IMR-90 (cell line): ENCODE measurements around the gene SDCCAG8. TPM values are rescaled to one million over a fixed set of nuclear protein-coding genes. Genes with fewer than 3 reads are reported as not detected.

Experiments
- ATAC-seq: fragments of 200-7000 bp; cut with Tn5 transposase; 2 replicates; pipeline ENCODE4 v1.9.1; 2020; ENCODE audit warnings: low read depth, mild to moderate bottlenecking, moderate library complexity
- BruUV-seq: library from RNA; stranded (reverse); fragments of 400-500 nt; replicated peaks from 2 replicates; lab custom pipeline; 2021; lab: Mats Ljungman, UMichigan
- CTCF ChIA-PET: fragments of 300-600 bp; formaldehyde crosslinking; extraction: SDS; loops from one replicate; lab custom pipeline; 2021; ENCODE audit warnings: antibody characterized with exemption; lab: Yijun Ruan, JAX
- POLR2A ChIA-PET: fragments of 300-600 bp; sonication (Branson Sonifier 250); formaldehyde crosslinking; loops from one replicate; lab custom pipeline; 2022; ENCODE audit warnings: antibody characterized with exemption; ENCODE audit not compliant: unreplicated experiment; lab: Charles Lee
- DNase-seq: peaks from one replicate; pipeline ENCODE4 v3.0.0; 2013
- H2AFZ ChIP-seq: replicated peaks from 2 replicates; pipeline ENCODE3; 2013; ENCODE audit warnings: low read length, mild to moderate bottlenecking; ENCODE audit not compliant: poor library complexity
- H2AK5ac ChIP-seq: 2 replicates; pipeline ENCODE4 v1.6.1; 2013; ENCODE audit warnings: low read depth, low read length, inconsistent platforms
- H2AK9ac ChIP-seq: replicated peaks from 2 replicates; pipeline ENCODE3; 2013; ENCODE audit warnings: mild to moderate bottlenecking, low read depth, low read length, moderate library complexity; ENCODE audit not compliant: poor library complexity
- H2BK120ac ChIP-seq: 2 replicates; pipeline ENCODE4 v1.6.1; 2013; ENCODE audit warnings: low read depth, low read length, inconsistent platforms
- H2BK15ac ChIP-seq: 3 replicates; pipeline ENCODE4 v1.6.1; 2013; ENCODE audit warnings: low read depth, low read length, inconsistent platforms
- H2BK20ac ChIP-seq: 2 replicates; pipeline ENCODE4 v1.6.1; 2013; ENCODE audit warnings: low read depth, mild to moderate bottlenecking, inconsistent platforms, low read length, moderate library complexity
- H2BK5ac ChIP-seq: 2 replicates; pipeline ENCODE4 v1.6.1; 2013; ENCODE audit warnings: mild to moderate bottlenecking, low read depth, low read length, inconsistent platforms; ENCODE audit not compliant: poor library complexity, severe bottlenecking
- H3K14ac ChIP-seq: replicated peaks from 2 replicates; pipeline ENCODE4 v1.6.1; 2013; ENCODE audit warnings: low read depth, low read length, inconsistent platforms
- H3K18ac ChIP-seq: 2 replicates; pipeline ENCODE4 v1.6.1; 2013; ENCODE audit warnings: low read depth, low read length, control low read depth
- H3K23ac ChIP-seq: 2 replicates; pipeline ENCODE4 v1.6.1; 2013; ENCODE audit warnings: low read depth, low read length, inconsistent platforms
- H3K27ac ChIP-seq: 2 replicates; pipeline ENCODE4 v1.5.1; 2013; ENCODE audit warnings: mild to moderate bottlenecking, control low read depth, low read length; ENCODE audit not compliant: insufficient read depth
- H3K27me3 ChIP-seq: 2 replicates; pipeline ENCODE4 v1.6.1; 2013; ENCODE audit warnings: low read length; ENCODE audit not compliant: control insufficient read depth, insufficient read depth
- H3K36me3 ChIP-seq: 2 replicates; pipeline ENCODE4 v1.6.1; 2013; ENCODE audit warnings: low read length, mixed read lengths; ENCODE audit not compliant: control insufficient read depth, insufficient read depth
- H3K4ac ChIP-seq: 2 replicates; pipeline ENCODE4 v1.6.1; 2013; ENCODE audit warnings: low read depth, low read length, inconsistent platforms
- H3K4me1 ChIP-seq: 2 replicates; pipeline ENCODE4 v1.6.1; 2013; ENCODE audit warnings: low read length, mixed read lengths; ENCODE audit not compliant: control insufficient read depth, insufficient read depth
- H3K4me2 ChIP-seq: 2 replicates; pipeline ENCODE4 v1.6.1; 2013; ENCODE audit warnings: low read depth, mild to moderate bottlenecking, control low read depth, low read length, moderate library complexity
- H3K4me3 ChIP-seq: 2 replicates; pipeline ENCODE4 v1.5.1; 2013; ENCODE audit warnings: low read depth, mild to moderate bottlenecking, control low read depth, low read length, moderate library complexity; ENCODE audit not compliant: insufficient read depth
- H3K56ac ChIP-seq: 2 replicates; pipeline ENCODE4 v1.6.1; 2013; ENCODE audit warnings: low read length, inconsistent platforms; ENCODE audit not compliant: insufficient read depth; ENCODE audit errors: extremely low read depth
- H3K79me1 ChIP-seq, 2 experiments: 2 replicates each; pipeline ENCODE4 v1.6.1; 2013; ENCODE audit warnings: low read length in 2 of 2, inconsistent platforms in 1 of 2, low read depth in 1 of 2
- H3K9ac ChIP-seq: 2 replicates; pipeline ENCODE4 v1.6.1; 2013; ENCODE audit warnings: low read depth, low read length, control low read depth
- H3K9me1 ChIP-seq: 2 replicates; pipeline ENCODE4 v1.6.1; 2013; ENCODE audit warnings: low read length, inconsistent platforms; ENCODE audit not compliant: insufficient read depth
- H3K9me3 ChIP-seq: 2 replicates; pipeline ENCODE4 v1.6.1; 2013; ENCODE audit warnings: low read length; ENCODE audit not compliant: control insufficient read depth, insufficient read depth
- H4K20me1 ChIP-seq: 2 replicates; pipeline ENCODE4 v1.6.1; 2013; ENCODE audit warnings: low read length, inconsistent platforms; ENCODE audit not compliant: insufficient read depth
- H4K5ac ChIP-seq: 2 replicates; pipeline ENCODE4 v1.6.1; 2013; ENCODE audit warnings: mild to moderate bottlenecking, low read depth, low read length, control low read depth
- H4K8ac ChIP-seq, 2 experiments: 2 replicates each; pipeline ENCODE4 v1.6.1; 2013; ENCODE audit warnings: low read depth in 2 of 2, low read length in 2 of 2, control low read depth in 1 of 2, inconsistent platforms in 1 of 2
- H4K91ac ChIP-seq: 2 replicates; pipeline ENCODE4 v1.6.1; 2013; ENCODE audit warnings: low read depth, low read length, inconsistent platforms; ENCODE audit not compliant: insufficient read depth
- BHLHE40 ChIP-seq: fragments of 150-350 bp; IDR thresholded peaks from 2 replicates; pipeline ENCODE4 v1.6.1; 2016; ENCODE audit warnings: mild to moderate bottlenecking, low read depth, low read length
- CEBPB ChIP-seq: IDR thresholded peaks from 2 replicates; pipeline ENCODE4 v1.6.1; 2012; ENCODE audit warnings: low read depth, low read length, improper control_type of control experiment
- MAFK ChIP-seq: IDR thresholded peaks from 2 replicates; pipeline ENCODE4 v1.6.1; 2012; ENCODE audit warnings: low read depth, low read length, improper control_type of control experiment
- MAZ ChIP-seq: IDR thresholded peaks from 2 replicates; pipeline ENCODE4 v1.6.1; 2012; ENCODE audit warnings: low read depth, mild to moderate bottlenecking, low read length, improper control_type of control experiment, moderate library complexity, borderline replicate concordance
- MXI1 ChIP-seq: IDR thresholded peaks from 2 replicates; pipeline ENCODE4 v1.6.1; 2012; ENCODE audit warnings: low read depth, mild to moderate bottlenecking, low read length, moderate library complexity, borderline replicate concordance
- NFE2L2 ChIP-seq: fragments of 150-350 bp; IDR thresholded peaks from 2 replicates; pipeline ENCODE4 v1.6.1; 2016; ENCODE audit warnings: low read depth, mild to moderate bottlenecking, low read length
- RAD21 ChIP-seq: IDR thresholded peaks from 2 replicates; pipeline ENCODE4 v1.6.1; 2012; ENCODE audit warnings: low read length, improper control_type of control experiment
- RCOR1 ChIP-seq: IDR thresholded peaks from 2 replicates; pipeline ENCODE4 v1.6.1; 2012; ENCODE audit warnings: mild to moderate bottlenecking, low read length, improper control_type of control experiment; ENCODE audit not compliant: insufficient replicate concordance
- RFX5 ChIP-seq: IDR thresholded peaks from 2 replicates; pipeline ENCODE4 v1.8.0; 2012; ENCODE audit warnings: low read depth, mild to moderate bottlenecking, low read length, moderate library complexity
- WGBS, 2 experiments: methylation state at CpG; one replicate each; pipeline versions ENCODE4 v1.1.5 to v1.1.7; 2013; ENCODE audit warnings: missing lambda C conversion rate in 2 of 2; ENCODE audit not compliant: insufficient read length in 1 of 2; ENCODE audit errors: extremely low coverage in 2 of 2; 5-methylcytosine and 5-hydroxymethylcytosine counted together
- dilution Hi-C: fragments of 300-500 bp; cut with HindIII; formaldehyde crosslinking; loops from one replicate; pipeline ENCODE4 v1.14.3; 2018; ENCODE audit warnings: low sequenced_read_pairs; ENCODE audit not compliant: unreplicated experiment
- in situ Hi-C: fragments of 300-500 bp; cut with MboI; formaldehyde crosslinking; loops from 3 replicates; pipeline ENCODE4 v1.14.3; 2019; ENCODE audit warnings: low sequenced_read_pairs, inconsistent platforms, mixed read lengths
- intact Hi-C: fragments of 100-400 bp; cut with micrococcal nuclease; formaldehyde crosslinking; loops from 2 replicates; pipeline ENCODE4 v1.10.0; 2022
- polyA plus RNA-seq, 3 experiments: library from polyadenylated mRNA; depleted of rRNA; stranded (reverse); fragments of >200 nt; gene quantifications; 2 replicates each; pipeline ENCODE4 v1.2.3, GENCODE V29; 2012; ENCODE audit warnings: low replicate concordance in 1 of 3
- total RNA-seq: library from RNA; depleted of rRNA; stranded (reverse); fragments of >200 nt; gene quantifications from 2 replicates; pipeline ENCODE4 v1.2.3, GENCODE V29; 2012
- TF ChIP-seq, protein P1 (sequence below): fragments of 150-350 bp; IDR thresholded peaks from 2 replicates; pipeline ENCODE4 v1.6.1; 2016; ENCODE audit warnings: low read depth, mild to moderate bottlenecking, low read length, moderate library complexity, borderline replicate concordance
- TF ChIP-seq, protein P2 (sequence below): fragments of 150-350 bp; IDR thresholded peaks from 2 replicates; pipeline ENCODE4 v1.6.1; 2017; ENCODE audit warnings: mild to moderate bottlenecking, antibody characterized with exemption, low read length, low read depth

Gene SDCCAG8
- total and polyA plus RNA-seq, 2 of the 4 experiments (the other 2 are of a cell fraction) = 25.2 to 46.8 TPM

DNA sequence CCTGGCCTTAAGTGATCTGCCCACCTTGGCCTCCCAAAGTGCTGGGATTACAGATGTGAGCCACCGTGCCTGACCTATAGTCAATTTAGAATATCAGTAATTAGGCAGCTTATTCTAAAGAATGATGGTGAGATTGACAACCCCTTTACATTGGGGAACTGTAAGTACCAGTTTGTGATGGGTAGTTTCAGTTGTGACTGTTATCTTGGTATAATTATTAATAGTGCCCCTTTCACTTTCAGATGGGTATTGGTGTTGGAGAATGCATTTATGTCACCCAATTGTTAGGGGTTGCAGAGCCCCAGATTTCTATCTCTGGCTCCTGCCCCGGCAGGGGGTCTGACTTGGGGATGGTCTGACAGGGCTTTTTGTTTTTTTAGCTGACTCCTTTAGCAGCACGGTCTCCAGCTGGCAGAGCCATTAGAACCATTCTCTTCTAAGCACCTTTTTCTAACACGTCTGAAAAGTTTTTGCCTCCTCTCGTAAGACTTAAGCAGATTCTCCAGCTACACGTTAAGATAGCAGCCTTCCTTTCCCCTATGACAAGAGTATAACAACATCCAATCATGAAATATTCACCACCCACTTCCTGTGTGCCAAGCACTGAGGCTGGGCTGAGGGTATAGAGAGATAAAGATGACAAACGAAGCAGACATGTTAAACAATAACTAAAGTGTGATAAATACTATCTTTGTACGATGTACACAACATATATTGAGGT lies 157.8 kb downstream of the SDCCAG8 start:
- no peak overlapping the region for H2BK20ac ChIP-seq
- BruUV-seq = no TSS peak
- intact Hi-C loops (no loop called here), dilution Hi-C loops (no loop called here), in situ Hi-C loops (no loop called here)
- no peak overlapping the region for H4K91ac ChIP-seq
- DNase-seq = no peak
- no peak overlapping the region for H3K18ac ChIP-seq
- no peaks in the 10 kb centered on the region for H3K27me3 ChIP-seq
- H3K27ac ChIP-seq = no peak overlapping the region
- no peak overlapping the region for H2BK15ac ChIP-seq
- no peaks in the 10 kb centered on the region for H3K9me3 ChIP-seq
- no peak overlapping the region for H4K8ac ChIP-seq
- ATAC-seq = no peak
- no peak overlapping the region for H3K23ac ChIP-seq
- no peaks in the 10 kb centered on the region for H3K9me1 ChIP-seq
- ChIA-PET POLR2A (no interaction called here), CTCF (no interaction called here)
- H2BK5ac ChIP-seq = no peak overlapping the region
- no peak overlapping the region for H3K4ac ChIP-seq
- WGBS, 2 experiments = no CpG with 5 or more reads among the region's 8 CpGs
- no peaks in the 10 kb centered on the region for H3K4me1 ChIP-seq
- H3K4me2 ChIP-seq = no peak overlapping the region
- no peak overlapping the region for H2BK120ac ChIP-seq
- peaks cover 2% of the 10 kb centered on the region; the same call in 1 of the 2 replicates for H3K36me3 ChIP-seq
- H3K56ac ChIP-seq = no peak overlapping the region
- TF ChIP-seq MAZ = no peak
- TF ChIP-seq BHLHE40 = no peak
- no peak for TF ChIP-seq RAD21
- TF ChIP-seq MAFK = no peak
- TF ChIP-seq, protein P1, sequence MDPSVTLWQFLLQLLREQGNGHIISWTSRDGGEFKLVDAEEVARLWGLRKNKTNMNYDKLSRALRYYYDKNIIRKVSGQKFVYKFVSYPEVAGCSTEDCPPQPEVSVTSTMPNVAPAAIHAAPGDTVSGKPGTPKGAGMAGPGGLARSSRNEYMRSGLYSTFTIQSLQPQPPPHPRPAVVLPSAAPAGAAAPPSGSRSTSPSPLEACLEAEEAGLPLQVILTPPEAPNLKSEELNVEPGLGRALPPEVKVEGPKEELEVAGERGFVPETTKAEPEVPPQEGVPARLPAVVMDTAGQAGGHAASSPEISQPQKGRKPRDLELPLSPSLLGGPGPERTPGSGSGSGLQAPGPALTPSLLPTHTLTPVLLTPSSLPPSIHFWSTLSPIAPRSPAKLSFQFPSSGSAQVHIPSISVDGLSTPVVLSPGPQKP = no peak
- no peak for TF ChIP-seq CEBPB
- TF ChIP-seq NFE2L2 = no peak
- no peak for TF ChIP-seq RFX5
- TF ChIP-seq, protein P2, sequence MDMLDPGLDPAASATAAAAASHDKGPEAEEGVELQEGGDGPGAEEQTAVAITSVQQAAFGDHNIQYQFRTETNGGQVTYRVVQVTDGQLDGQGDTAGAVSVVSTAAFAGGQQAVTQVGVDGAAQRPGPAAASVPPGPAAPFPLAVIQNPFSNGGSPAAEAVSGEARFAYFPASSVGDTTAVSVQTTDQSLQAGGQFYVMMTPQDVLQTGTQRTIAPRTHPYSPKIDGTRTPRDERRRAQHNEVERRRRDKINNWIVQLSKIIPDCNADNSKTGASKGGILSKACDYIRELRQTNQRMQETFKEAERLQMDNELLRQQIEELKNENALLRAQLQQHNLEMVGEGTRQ = no peak
- no peak for TF ChIP-seq RCOR1
- no peak for TF ChIP-seq MXI1
- H2AFZ ChIP-seq = no peak overlapping the region
- no peaks in the 10 kb centered on the region for H4K20me1 ChIP-seq
- no peak overlapping the region for H2AK5ac ChIP-seq
- H4K5ac ChIP-seq = no peak overlapping the region
- no peak overlapping the region for H2AK9ac ChIP-seq
- H3K9ac ChIP-seq = no peak overlapping the region
- no peak overlapping the region for H3K14ac ChIP-seq
- no peak overlapping the region for H3K4me3 ChIP-seq
- H3K79me1 ChIP-seq = no peaks in the 10 kb centered on the region
